GM19438 (cell line): Measurements from ENCODE around the gene FAM114A1.

Experiments
- ATAC-seq: cut with Tn5 transposase; IDR thresholded peaks from one replicate; pipeline ENCODE4 v1.9.1; 2021; ENCODE audit warnings: low read depth; ENCODE audit not compliant: unreplicated experiment

Gene FAM114A1

DNA sequence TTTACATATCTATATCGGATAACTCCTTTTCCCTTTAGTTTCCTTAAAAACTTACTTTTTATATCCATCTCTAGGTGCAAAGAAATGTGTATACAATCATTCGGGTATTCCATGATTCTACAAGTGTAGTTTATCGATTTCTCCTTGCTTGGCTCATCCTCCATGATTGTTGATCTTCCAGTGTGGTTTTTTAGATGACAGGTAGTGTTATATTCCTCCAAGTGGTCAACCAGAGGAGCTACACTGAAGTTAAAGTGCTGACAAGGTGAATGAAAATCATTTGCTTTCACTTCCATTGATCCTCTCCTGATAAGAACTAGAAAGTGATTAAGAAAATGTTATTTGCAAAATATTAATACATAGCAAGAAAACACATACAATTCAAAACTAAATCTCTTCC, 126.1 kb downstream of the FAM114A1 start:
- no peak for ATAC-seq

DNA sequence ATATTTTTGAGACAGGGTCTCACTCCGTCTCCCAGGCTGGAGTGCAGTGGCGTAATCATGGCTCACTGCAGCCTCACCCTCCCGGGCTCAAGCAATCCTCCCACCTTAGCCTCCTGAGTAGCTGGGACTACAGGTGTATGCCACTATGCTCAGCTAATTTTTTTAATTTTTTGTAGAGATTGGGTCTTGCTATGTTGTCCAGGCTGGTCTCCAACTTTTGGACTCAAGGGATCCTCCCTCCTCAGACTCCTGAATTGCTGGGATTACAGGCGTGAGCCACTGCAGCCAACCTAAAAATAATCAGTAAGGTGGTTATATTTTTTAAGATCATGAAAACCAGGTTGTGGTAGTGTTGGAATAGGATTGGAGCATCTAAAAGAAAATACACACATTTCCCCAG, 126.5 kb downstream of the FAM114A1 start:
- ATAC-seq, result no peak
